DOHH2 (cell line): ENCODE data around the gene SALL2.
A peak's percentile ranks its signal among the peaks of the same experiment; 100 is the strongest.

ENCODE experiments used
- CTCF ChIP-seq: fragments of 200-600 bp; sonication (generic); IDR thresholded peaks from one replicate; pipeline ENCODE4 v1.5.1; 2014; ENCODE audit warnings: antibody characterized with exemption, mild to moderate bottlenecking, low read depth, low read length; ENCODE audit not compliant: poor library complexity, severe bottlenecking
- EZH2phosphoT487 ChIP-seq: fragments of 200-600 bp; sonication (generic); IDR thresholded peaks from 2 replicates; pipeline ENCODE4 v1.6.1; 2017; ENCODE audit warnings: borderline replicate concordance, mild to moderate bottlenecking, antibody characterized with exemption, low read length, moderate library complexity, mixed read lengths

DNA sequence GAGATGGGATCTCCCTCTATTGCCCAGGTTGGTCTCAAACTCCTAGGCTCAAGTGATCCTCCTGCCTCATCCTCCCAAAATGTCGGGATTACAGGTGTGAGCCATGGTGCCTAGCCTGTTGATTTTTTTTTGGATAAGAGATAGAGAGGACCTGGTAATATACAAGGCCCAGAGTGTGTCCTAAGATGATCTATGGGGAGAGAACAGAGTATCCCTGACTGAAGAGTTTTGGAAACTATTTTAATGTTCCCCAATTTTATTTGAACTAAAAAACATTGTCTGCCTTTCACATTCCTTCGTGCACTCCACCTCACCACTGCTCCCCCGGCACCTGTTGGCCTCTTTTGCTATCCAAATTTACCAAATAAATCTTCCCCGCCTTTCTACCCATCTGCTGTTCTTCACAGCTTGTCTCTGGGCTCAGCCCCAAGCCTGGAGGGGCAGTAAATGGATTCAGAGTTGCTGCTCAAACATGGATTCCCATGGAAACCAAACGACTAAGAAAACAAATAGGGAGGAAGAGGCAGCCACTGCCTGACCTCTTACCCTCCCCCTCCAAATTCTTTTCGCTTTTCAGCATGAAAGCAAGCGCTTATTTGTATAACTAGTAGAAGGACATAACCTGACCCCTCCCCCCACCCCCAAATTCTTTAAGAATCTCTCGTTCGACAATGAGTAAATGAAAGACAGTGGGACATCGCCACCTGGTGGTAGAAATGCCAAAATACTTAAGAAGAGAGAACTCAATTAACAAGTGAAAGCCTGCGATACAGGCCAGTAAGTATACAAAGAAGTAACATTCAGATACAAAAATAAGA is 31.1 kb upstream of the SALL2 start:
- TF ChIP-seq CTCF (peak; percentile 80), EZH2phosphoT487 (no peak)
